Esophagus squamous epithelium (tissue), 5 donors: ENCODE data around the gene PUM1. TPM values are rescaled to one million over a fixed set of nuclear protein-coding genes. Genes with fewer than 3 reads are reported as not detected.
A peak's percentile ranks its signal among the peaks of the same experiment; 100 is the strongest.

Source experiments
- DNase-seq: peaks from one replicate; lab custom pipeline; 2025; lab: John Stamatoyannopoulos, UW
- H3K27ac ChIP-seq, 4 donors: fragments of 200-600 bp; sonication (generic); one replicate each; pipeline ENCODE4 v1.5.1; 2016 to 2019; ENCODE audit warnings: mild to moderate bottlenecking in 1 of 4
- H3K27me3 ChIP-seq, 4 donors: fragments of 200-600 bp; sonication (generic); 1 replicate in 3 of 4; 2 replicates in 1 of 4; pipeline versions ENCODE4 v1.5.1 to v1.6.0; 2017 to 2021; ENCODE audit warnings: antibody characterized with exemption in 1 of 4
- H3K36me3 ChIP-seq, 3 donors: fragments of 200-600 bp; sonication (generic); one replicate each; pipeline ENCODE4 v1.5.1; 2016 to 2019
- H3K4me1 ChIP-seq, 3 donors: fragments of 200-600 bp; sonication (generic); one replicate each; pipeline ENCODE4 v1.5.1; 2017 to 2019
- H3K4me3 ChIP-seq, 4 donors: fragments of 200-600 bp; sonication (generic); 1 replicate in 3 of 4; 2 replicates in 1 of 4; pipeline ENCODE4 v1.5.1; 2016 to 2019; ENCODE audit warnings: mild to moderate bottlenecking in 2 of 4, moderate library complexity in 1 of 4
- H3K9me3 ChIP-seq, 3 donors: fragments of 200-600 bp; sonication (generic); one replicate each; pipeline ENCODE4 v1.5.1; 2016 to 2019
- POLR2A ChIP-seq, 4 donors: fragments of 450-650 bp; IDR thresholded peaks; one replicate each; pipeline ENCODE4 v1.6.1; 2017; ENCODE audit warnings: antibody characterized with exemption in 4 of 4, mild to moderate bottlenecking in 4 of 4, moderate library complexity in 3 of 4
- WGBS, 2 donors: methylation state at CpG; one replicate each; pipeline ENCODE4 v1.1.5; 2018; 5-methylcytosine and 5-hydroxymethylcytosine counted together
- intact Hi-C: fragments of 100-400 bp; cut with DNase I; formaldehyde crosslinking; loops from one replicate; pipeline ENCODE4 v1.15.0; 2022
- total RNA-seq, 4 donors: library from RNA; depleted of rRNA; stranded (reverse); fragments of >200 nt; gene quantifications; one replicate each; pipeline ENCODE4 v1.1.0, GENCODE V29; 2016
- TF ChIP-seq, protein P1 (sequence below), 6 experiments: fragments of 450-650 bp in 4 of 6; fragments of 200-600 bp in 2 of 6; sonication (generic) in 2 of 6; IDR thresholded peaks; one replicate each; pipeline ENCODE4 v1.5.1; 2016 to 2019; ENCODE audit warnings: antibody characterized with exemption in 6 of 6, mild to moderate bottlenecking in 4 of 6, moderate library complexity in 4 of 6
- donor health status: DM: yes; HTN: yes; CAD: no.

Gene PUM1
- total RNA-seq, 4 donors from 2014 or later, result 41.6 to 88.1 (median 53.9) TPM

DNA sequence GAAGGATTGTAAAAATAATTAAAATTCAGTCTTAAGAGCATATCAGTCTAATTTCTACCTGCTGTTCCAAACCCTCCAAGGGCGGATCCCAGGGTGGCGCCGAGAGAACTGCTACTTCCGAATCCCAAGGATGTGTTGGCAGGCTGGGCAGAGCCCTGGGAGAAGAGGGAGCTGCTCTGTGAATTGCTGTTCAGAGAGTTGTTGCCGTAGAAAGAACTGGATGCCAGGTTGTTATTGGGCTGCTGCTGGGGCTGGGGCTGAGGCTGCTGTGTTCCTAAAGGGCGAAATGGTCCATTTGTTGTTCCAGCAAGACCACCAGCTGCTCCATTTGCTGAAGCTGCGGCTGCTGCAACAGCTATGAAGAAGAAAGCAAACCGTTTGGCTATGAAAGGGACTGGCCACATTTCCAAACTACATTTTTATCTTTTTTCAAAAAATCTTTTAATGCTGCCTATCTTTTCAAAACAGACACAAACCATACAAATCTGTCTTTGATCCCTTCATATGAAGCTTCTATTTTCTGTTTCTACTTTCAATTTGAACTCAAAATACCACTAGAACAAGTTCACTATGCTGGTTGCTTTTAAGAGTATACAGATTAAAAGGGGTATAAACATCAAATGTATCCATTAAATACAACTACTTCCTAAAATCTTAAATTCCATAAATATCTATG, 99.5 kb downstream of the PUM1 start:
- WGBS, 2 donors, result 75 to 82% methylated on average over 6 to 7 of the region's 8 CpGs
- H3K36me3 ChIP-seq, result peaks cover 15 to 97% (median 35%) of the 10 kb centered on the region in 3 donors
- no peaks in the 10 kb centered on the region for H3K27me3 ChIP-seq
- H3K27ac ChIP-seq, result peak overlapping the region in 2 of 4 donors; percentile 2 to 45
- TF ChIP-seq, protein P1, sequence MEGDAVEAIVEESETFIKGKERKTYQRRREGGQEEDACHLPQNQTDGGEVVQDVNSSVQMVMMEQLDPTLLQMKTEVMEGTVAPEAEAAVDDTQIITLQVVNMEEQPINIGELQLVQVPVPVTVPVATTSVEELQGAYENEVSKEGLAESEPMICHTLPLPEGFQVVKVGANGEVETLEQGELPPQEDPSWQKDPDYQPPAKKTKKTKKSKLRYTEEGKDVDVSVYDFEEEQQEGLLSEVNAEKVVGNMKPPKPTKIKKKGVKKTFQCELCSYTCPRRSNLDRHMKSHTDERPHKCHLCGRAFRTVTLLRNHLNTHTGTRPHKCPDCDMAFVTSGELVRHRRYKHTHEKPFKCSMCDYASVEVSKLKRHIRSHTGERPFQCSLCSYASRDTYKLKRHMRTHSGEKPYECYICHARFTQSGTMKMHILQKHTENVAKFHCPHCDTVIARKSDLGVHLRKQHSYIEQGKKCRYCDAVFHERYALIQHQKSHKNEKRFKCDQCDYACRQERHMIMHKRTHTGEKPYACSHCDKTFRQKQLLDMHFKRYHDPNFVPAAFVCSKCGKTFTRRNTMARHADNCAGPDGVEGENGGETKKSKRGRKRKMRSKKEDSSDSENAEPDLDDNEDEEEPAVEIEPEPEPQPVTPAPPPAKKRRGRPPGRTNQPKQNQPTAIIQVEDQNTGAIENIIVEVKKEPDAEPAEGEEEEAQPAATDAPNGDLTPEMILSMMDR (IDR thresholded peaks at IDR 0.05), result no peak
- intact Hi-C loops, result no loop called here
- no peak overlapping the region for H3K4me3 ChIP-seq
- no peaks in the 10 kb centered on the region for H3K9me3 ChIP-seq
- H3K4me1 ChIP-seq, result peaks cover 0 to 21% (median 6%) of the 10 kb centered on the region in 3 donors
- no peak for DNase-seq

DNA sequence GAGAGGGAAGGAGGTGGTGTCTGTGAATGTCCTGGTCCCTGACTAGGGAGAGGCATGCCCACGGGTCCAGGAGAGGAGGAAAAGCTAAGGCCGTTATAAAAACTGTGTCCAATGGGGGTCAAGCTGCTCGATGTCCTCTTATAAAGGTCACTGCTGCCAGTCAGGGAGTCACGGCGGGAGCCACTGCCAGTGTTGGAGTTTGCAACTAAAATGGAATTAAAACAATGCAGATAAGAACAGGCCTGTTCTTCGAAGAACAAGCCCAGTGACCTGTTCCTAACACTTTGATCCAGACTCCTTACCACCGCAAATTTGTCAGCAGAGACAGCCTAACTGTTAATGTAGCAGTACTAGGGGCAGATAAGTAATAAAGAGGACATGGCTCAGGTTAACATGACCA, 100.8 kb downstream of the PUM1 start:
- H3K4me1 ChIP-seq, result peaks cover 0 to 21% (median 6%) of the 10 kb centered on the region in 3 donors
- TF ChIP-seq POLR2A (IDR thresholded peaks at IDR 0.05), result no peak
- TF ChIP-seq, protein P1 (IDR thresholded peaks at IDR 0.05), result no peak
- DNase-seq, result no peak
- 73 to 77% methylated on average over 7 of the region's 7 CpGs for WGBS, 2 donors
- intact Hi-C loops, result no loop called here
- no peak overlapping the region for H3K4me3 ChIP-seq
- peaks cover 15 to 100% (median 35%) of the 10 kb centered on the region in 3 donors for H3K36me3 ChIP-seq
- H3K9me3 ChIP-seq, result no peaks in the 10 kb centered on the region
- peak overlapping the region in 1 of 4 donors; percentile 28 for H3K27ac ChIP-seq
- no peaks in the 10 kb centered on the region for H3K27me3 ChIP-seq

DNA sequence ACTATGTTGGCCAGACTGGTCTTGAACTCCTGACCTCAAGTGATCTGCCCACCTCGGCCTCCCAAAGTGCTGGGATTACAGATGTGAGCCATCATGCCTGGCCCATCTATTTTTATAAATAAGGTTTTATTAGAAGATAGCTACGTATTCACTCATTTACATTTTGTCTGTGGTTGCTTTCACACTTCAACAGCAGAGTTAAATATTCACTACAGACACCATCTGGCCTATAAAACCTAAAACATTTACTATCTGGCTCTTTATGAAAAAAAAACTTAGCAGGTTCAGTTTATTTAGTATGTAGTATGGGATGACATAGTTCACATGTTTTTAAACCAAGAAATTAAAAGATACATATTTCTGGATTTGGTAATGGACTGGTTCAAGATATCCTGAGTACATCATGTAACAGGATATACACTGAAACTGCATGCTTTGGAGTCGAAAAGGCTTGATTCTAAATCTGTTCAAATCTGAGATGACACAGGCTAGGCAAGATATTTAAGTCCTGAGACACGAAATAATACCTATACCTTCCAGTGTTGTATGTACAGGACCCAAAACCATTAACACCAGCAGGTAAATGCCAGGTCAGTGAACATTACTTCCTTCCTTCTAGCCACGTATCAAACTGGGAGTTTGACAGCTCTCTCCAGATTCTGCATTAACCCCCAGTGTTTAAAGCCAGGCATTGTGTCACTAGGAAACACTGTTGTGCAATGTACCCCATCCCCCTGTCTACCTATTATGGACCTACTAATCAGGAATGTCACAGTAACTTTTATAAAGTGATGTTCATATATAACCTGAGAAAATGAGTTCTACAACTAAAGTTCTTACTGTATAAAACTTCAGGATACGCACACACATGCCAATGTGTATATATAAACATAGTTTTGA, 102.7 kb downstream of the PUM1 start:
- no peak for DNase-seq
- peaks cover 10 to 100% (median 35%) of the 10 kb centered on the region in 3 donors for H3K36me3 ChIP-seq
- peaks cover 0 to 21% (median 6%) of the 10 kb centered on the region in 3 donors for H3K4me1 ChIP-seq
- no peak overlapping the region for H3K4me3 ChIP-seq
- no peak overlapping the region for H3K27ac ChIP-seq
- 74 to 77% methylated on average over 6 of the region's 6 CpGs for WGBS, 2 donors
- intact Hi-C loops, result no loop called here
- TF ChIP-seq, protein P1 (IDR thresholded peaks at IDR 0.05), result no peak
- TF ChIP-seq POLR2A (IDR thresholded peaks at IDR 0.05), result no peak
- no peaks in the 10 kb centered on the region for H3K27me3 ChIP-seq
- no peaks in the 10 kb centered on the region for H3K9me3 ChIP-seq

DNA sequence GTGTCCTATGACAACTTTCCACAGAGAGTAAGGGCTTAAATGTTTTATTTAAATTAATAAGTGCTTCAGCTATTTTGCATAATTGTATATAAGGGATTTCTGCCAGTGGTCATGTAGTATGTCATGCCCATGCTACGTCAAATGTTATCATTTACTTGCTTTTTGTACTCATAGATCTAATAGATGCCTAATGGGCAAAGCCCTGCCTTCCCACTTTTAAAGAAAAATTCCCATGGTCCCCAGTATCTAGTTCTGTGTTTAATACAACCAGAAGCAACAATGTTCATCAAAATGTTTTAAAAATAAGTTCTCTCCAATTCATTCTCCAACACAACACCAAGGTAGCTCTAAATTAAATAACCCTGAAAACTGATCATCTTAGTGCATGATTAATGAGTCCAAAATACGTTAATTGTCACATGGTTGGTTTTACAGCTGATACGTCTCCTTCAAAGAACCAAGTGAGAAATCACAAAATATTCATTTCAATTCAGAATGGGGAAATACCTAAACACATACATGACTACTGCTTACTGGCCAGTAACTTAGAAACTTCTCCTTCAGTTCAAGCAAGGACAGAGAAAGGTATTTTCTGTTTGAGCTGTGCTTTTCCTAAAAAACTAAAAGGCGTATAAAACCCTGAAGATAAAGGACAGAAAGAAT, 107.8 kb downstream of the PUM1 start:
- H3K27me3 ChIP-seq, result no peaks in the 10 kb centered on the region
- WGBS, 2 donors, result 79 to 81% methylated on average over 4 of the region's 4 CpGs
- intact Hi-C loops, result no loop called here
- no peaks in the 10 kb centered on the region for H3K4me1 ChIP-seq
- TF ChIP-seq POLR2A (IDR thresholded peaks at IDR 0.05), result no peak
- TF ChIP-seq, protein P1 (IDR thresholded peaks at IDR 0.05), result no peak
- H3K36me3 ChIP-seq, result peaks cover 13 to 99% (median 24%) of the 10 kb centered on the region in 3 donors
- no peaks in the 10 kb centered on the region for H3K9me3 ChIP-seq
- H3K4me3 ChIP-seq, result no peak overlapping the region
- DNase-seq, result no peak
- no peak overlapping the region for H3K27ac ChIP-seq
